CD4-positive, alpha-beta T cell treated with Interferon alpha-2 for 1 hour (primary cell): ENCODE data around the gene SORCS1.

Source experiments
- DNase-seq, 2 donors: peaks; one replicate each; pipeline ENCODE4 v3.0.0-alpha.2; 2020 to 2022

Gene SORCS1

DNA sequence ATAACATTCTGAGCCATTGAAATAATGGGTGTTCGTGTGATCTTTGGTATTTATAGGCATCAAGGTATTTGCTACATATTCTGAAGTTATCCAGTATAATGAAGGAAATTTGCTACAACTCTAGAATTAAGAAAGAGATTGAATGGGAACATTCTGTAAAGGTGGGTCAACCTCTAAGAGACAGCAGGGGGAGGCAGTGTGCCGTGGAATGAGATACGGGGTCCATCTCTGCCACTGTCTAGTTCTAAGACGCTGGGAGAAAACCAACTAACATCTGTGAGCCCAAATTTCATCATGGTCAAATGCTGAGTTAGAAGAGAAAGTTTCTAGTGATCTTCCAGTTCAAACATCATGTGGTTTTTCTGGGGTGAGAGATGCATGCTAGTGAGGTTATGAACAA, 368.9 kb downstream of the SORCS1 start:
- DNase-seq, result no peak

- no peak for DNase-seq
Observed at GRCh38 chr10:106793617-106794016, 370.9 kb downstream of the SORCS1 start.

DNA sequence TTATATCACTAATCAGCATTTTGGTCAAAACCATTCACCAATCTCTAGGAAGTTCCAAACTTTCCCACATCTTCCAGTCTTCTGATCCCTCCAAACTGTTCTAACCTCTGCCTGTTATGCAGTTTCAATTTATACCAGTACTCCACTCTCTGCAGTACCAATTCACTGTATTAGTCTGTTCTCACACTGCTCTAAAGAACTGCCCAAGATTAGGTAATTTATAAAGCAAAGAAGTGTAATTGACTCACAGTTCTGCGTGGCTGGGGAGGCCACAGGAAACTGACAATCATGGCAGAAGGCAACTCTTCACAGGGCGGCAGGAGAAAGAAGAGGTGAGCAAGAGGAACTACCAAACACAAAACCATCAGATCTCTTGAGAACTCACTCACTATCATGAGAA, 374.9 kb downstream of the SORCS1 start:
- no peak for DNase-seq

DNA sequence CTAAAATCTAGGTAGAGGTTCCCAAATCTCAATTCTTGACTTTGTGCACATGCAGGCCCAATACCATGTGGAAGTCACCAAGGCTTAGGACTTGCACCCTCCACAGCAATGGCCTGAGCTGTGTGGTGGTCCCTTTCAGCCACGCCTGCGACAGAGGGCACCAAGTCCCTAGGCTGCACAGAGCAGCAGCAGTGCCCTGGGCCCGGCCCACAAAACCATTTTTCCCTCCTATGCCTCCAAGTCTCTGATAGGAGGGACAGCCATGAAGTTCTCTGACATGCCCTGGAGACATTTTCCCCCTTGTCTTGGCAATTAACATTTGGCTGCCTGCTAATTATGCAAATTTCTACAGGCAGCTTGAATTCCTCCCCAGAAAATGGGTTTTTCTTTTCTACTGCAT, 375.5 kb downstream of the SORCS1 start:
- DNase-seq, result no peak

- no peak for DNase-seq
Observed at GRCh38 chr10:106785528-106785927, 379.0 kb downstream of the SORCS1 start.

GRCh38 chr10:106780632-106781031, 383.9 kb downstream of the SORCS1 start:
- no peak for DNase-seq

- no peak for DNase-seq
Observed at GRCh38 chr10:106777841-106778240, 386.7 kb downstream of the SORCS1 start.

GRCh38 chr10:106775127-106775526, 389.4 kb downstream of the SORCS1 start:
- no peak for DNase-seq

DNA sequence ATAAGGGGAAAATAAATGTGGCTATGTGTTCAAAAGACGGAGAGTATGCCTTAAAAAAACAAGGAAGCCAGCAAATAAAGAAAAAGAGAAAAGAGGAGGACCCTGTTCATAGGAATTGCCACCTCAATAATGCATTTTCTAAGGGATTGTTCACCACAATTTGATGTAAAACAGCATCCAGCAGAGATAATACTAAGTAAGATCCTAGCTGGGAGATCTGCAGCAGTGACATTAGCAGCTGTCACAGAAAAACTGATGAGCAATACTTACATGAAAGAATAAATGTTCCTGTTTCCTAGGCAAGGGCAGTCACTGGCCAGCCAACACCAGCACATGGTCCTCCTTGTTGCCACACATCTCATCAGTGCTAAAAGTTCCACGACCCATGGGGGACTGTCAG, 391.5 kb downstream of the SORCS1 start:
- DNase-seq, result no peak

DNA sequence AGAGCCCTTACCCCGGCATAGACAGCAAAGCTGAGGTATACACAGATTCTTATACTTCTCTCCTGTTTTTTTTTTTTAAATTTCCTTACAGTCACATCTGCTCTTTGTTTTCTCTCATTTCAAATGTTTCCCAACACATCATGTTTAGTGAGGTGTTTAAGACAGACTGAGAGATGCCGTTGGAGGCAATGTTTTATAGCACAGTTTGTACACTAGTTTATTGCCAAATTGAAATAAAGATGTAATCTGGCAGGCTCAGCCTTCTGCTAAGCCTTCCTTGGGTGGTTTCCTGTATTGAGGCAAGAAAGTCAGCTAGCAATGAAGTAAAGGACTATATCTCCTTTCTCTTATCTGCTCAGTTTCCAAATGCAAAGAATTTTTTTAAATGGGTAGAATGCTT, 393.4 kb downstream of the SORCS1 start:
- DNase-seq, result no peak

DNA sequence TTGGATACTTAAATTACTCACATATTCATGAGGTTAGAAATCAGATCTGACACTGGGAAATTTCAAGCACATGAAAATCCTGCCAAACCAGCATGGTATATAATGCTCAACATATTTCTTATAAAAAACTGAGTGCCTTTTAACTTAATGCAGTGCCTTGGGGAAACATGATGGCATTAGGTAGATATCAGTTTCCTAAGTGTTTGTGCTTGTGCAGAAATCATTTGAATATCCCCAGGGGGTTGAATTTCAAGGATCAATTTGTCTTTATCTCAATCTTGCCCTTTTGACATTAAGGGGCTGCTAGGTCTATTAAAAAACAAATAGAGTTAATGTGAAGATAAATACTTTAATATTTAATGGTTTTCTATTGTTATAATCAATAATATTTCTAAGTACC, 396.3 kb downstream of the SORCS1 start:
- DNase-seq, result no peak

- no peak for DNase-seq
Observed at GRCh38 chr10:106765928-106766327, 398.6 kb downstream of the SORCS1 start.

- no peak for DNase-seq
Observed at GRCh38 chr10:106765241-106765754, 399.2 kb downstream of the SORCS1 start.

DNA sequence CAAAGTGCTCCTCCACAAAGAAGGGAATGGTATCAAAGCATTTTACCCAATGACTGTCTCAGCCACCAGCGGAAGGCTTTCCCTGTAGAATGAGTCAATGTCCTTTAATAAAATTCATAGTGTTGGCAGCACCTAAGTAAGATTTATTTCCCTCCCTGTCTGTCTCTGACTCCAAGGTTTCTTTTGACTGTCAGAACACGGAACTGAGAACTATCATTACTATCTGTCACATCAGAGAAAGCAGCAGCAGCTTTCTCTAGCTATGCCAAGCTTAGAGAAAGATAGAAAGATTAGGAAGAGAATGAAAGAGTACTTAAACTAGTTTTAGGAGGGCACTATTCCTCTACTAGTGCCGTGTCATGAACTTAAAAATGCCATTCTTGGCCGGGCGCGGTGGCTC, 400.1 kb downstream of the SORCS1 start:
- no peak for DNase-seq

DNA sequence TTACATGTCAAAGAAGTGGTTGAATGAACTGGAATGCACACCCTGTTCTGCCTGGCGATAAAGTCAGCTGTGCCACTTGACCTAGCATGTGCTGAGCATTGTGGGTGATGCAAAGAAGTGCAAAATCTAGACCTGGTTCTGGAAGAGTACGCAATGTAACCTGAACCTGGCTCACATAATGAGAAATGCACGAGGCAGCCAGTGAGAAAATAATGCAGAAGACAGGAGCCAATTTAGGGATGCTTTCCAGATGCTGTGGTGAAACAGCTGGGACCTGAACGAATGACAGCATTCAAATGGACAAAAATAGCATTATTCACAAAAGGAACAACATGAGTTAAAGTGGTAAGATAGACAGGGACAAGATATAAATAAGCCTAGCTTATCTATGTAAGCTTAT, 402.6 kb downstream of the SORCS1 start:
- DNase-seq, result no peak

DNA sequence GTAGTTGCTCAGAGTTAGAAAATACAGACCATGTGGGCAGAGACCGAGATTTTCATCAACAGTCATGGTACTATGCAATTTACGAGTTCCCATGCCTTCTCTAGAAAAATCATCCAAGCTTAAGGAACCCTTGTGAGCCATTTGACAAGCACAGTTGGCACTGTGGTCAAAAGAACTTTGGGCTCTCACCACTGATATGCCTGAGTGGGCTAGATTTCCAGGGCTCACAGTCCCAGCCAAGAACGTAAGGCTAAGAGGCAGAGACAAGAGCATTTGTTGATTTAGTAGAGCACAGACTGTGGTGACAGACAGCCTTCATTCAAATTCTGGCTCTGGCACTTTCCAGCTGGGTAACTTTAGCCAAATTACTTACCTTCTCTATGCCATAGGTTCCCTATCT, 407.0 kb downstream of the SORCS1 start:
- DNase-seq, result no peak

DNA sequence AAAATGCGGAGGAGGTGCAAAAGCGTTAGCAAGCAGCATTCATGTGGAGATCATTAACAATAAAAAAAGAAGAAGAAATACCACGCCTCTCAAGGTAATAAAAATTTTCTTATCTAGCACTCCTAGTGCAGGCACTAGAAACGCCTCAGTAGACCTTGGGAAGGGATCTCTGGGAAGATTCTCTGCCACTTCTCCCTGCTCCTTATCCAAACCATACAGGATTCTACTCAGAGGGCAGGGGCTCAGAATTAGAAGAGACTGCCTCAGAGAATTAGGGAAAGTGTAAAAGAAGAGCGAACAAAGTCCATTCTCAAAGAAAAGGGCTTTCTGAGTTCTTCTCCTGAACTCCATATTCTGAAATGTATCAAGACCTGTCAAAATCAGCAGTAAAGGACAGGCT, 413.4 kb downstream of the SORCS1 start:
- no peak for DNase-seq

GRCh38 chr10:106746868-106747267, 417.6 kb downstream of the SORCS1 start:
- no peak for DNase-seq

- DNase-seq, result no peak
Observed at GRCh38 chr10:106741006-106741530, 423.4 kb downstream of the SORCS1 start.

DNA sequence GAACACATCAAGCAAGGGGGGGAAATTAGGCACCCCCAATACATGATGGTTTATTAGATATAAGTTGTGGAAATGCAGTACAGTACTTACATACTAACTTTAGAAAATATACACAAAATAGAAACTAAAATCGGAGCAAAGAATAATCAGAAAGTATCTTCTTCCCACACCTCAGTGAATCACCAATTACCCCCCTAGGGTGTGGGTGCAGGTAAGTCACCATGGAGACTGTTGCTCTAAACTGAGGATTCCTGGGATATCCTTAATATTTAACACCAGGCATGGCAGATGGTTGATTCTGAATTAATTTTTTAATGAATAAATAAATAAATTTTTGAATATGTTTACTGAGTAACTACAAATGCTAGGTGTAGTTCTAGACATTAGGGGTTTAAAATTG, 424.4 kb downstream of the SORCS1 start:
- no peak for DNase-seq

GRCh38 chr10:106734220-106734619, 430.3 kb downstream of the SORCS1 start:
- DNase-seq, result no peak

DNA sequence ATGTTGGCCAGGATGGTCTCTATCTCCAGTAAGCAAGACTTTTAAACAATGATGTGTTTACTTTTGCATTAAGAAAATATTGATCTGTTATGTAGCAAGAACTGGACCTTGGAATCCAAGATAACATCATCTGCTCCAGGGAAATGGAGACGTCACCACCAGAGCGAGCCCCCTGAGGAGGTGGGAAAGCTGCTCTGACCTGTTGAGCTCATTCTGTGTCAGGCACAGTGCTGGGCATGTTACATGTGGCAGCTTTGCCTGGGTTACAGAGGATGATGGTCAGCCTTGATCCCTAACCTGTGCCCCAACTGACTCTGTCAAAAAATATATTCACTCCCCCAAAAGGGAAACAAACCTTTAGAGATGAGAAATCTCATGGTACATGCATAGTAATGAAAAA, 436.3 kb downstream of the SORCS1 start:
- DNase-seq, result no peak

- DNase-seq, result no peak
Observed at GRCh38 chr10:106727170-106727569, 437.3 kb downstream of the SORCS1 start.

DNA sequence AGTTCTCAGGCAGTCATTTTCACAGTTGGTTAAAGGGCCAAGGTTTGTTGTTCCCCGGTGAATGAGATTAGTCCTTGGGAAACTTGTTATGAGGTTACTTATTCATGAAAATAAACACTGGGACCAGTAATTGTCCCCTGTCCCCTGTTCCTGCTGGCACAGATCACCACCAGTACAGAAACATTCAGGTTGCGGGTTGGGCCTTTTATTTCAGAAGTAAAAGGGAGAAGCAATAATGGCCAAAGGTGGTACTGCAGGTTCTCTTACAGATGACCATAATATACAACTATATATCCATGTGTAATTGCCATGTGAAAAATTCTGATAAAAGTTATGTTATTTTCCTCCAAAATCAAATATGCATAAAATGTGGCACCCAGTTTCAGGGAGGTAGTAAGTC, 442.0 kb downstream of the SORCS1 start:
- no peak for DNase-seq

GRCh38 chr10:106720683-106721082, 443.8 kb downstream of the SORCS1 start:
- no peak for DNase-seq

- DNase-seq, result no peak
Observed at GRCh38 chr10:106716381-106716780, 448.1 kb downstream of the SORCS1 start.
